NCI-H226 (cell line): Measurements from ENCODE around the gene CLSTN3.

Experiments
- DNase-seq: peaks from one replicate; pipeline ENCODE4 v3.0.0-alpha.2; 2015

Gene CLSTN3

GRCh38 chr12:7129872-7130691, at the start of gene CLSTN3:
Gene CLSTN3 (plus strand): TSS chr12:7130371. CDS start chr12:7130649, 278 bp downstream.
- peak; percentile 69 for DNase-seq

- DNase-seq, result no peak
Observed at GRCh38 chr12:7081037-7081436, 49.1 kb upstream of the CLSTN3 start.

GRCh38 chr12:7083125-7083524, 47.0 kb upstream of the CLSTN3 start:
- DNase-seq, result no peak

- DNase-seq, result no peak
Observed at GRCh38 chr12:7089196-7089871, 40.8 kb upstream of the CLSTN3 start.

GRCh38 chr12:7090222-7090998, 39.8 kb upstream of the CLSTN3 start:
- DNase-seq, result no peak

- no peak for DNase-seq
Observed at GRCh38 chr12:7091171-7091570, 39.0 kb upstream of the CLSTN3 start.

- DNase-seq, result no peak
Observed at GRCh38 chr12:7091660-7092228, 38.4 kb upstream of the CLSTN3 start.

GRCh38 chr12:7092229-7092985, 37.8 kb upstream of the CLSTN3 start, which contains the start of gene C1R:
Gene C1R (minus strand): TSS chr12:7092445. CDS start chr12:7092388, 57 bp downstream.
- peak; percentile 70 for DNase-seq

- DNase-seq, result no peak
Observed at GRCh38 chr12:7092986-7093460, 37.1 kb upstream of the CLSTN3 start.

- DNase-seq, result no peak
Observed at GRCh38 chr12:7093486-7093885, 36.7 kb upstream of the CLSTN3 start.

- no peak for DNase-seq
Observed at GRCh38 chr12:7093892-7094291, 36.3 kb upstream of the CLSTN3 start.

GRCh38 chr12:7096006-7096932, 33.9 kb upstream of the CLSTN3 start:
- no peak for DNase-seq

- no peak for DNase-seq
Observed at GRCh38 chr12:7096979-7097378, 33.2 kb upstream of the CLSTN3 start.

- DNase-seq, result no peak
Observed at GRCh38 chr12:7099290-7099996, 30.7 kb upstream of the CLSTN3 start.

- DNase-seq, result no peak
Observed at GRCh38 chr12:7100239-7100638, 29.9 kb upstream of the CLSTN3 start.

- no peak for DNase-seq
Observed at GRCh38 chr12:7101047-7101693, 29.0 kb upstream of the CLSTN3 start.

GRCh38 chr12:7101694-7102131, 28.5 kb upstream of the CLSTN3 start:
- no peak for DNase-seq

- DNase-seq, result no peak
Observed at GRCh38 chr12:7102582-7102981, 27.6 kb upstream of the CLSTN3 start.

GRCh38 chr12:7103837-7104584, 26.2 kb upstream of the CLSTN3 start:
- no peak for DNase-seq
